GM12875 (cell line): ENCODE results near the gene CP.
"Not testable (repeated sequence)": the region's sequence is repeated elsewhere in the genome, so short reads cannot be mapped to it uniquely, and the experiment has no call there.

Experiments
- H3K4me3 ChIP-seq: one replicate; pipeline ENCODE4 v1.5.1; 2011; ENCODE audit warnings: low read depth, low read length, control low read depth
- TF ChIP-seq, protein P1 (sequence below): IDR thresholded peaks from 2 replicates; pipeline ENCODE4 v1.5.1; 2011; ENCODE audit warnings: low read depth, mild to moderate bottlenecking, control low read depth, inconsistent platforms, low read length, moderate library complexity, borderline replicate concordance; ENCODE audit not compliant: insufficient read depth

The CP gene

DNA sequence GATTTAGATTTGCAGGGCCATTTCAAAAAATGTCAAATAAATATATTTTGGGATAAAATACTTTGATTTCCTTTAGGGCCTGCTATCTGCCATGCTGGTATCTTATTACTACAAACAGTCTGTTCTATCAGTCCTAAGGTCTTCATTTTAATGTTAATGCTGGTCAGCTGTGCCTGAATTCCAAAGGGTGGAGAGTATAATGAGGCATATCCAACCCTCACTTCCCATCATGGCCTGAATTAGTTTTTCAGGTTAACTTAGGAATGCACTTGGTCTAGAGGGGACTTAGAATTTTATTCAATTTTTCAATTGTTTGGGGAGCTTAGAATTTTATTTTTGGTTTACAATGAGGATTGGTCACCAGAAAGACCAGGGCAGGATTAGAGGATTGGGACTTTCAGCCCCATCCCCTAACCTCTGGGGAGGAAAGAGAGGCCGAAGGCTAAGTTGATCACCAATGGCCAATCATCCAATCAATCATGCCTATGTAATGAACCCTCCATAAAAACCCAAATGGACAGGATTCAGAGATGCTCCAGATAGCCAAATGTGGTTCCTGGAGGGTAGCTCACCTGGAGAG, 17.8 kb upstream of the CP start:
- H3K4me3 ChIP-seq: no peak overlapping the region
- TF ChIP-seq, protein P1, sequence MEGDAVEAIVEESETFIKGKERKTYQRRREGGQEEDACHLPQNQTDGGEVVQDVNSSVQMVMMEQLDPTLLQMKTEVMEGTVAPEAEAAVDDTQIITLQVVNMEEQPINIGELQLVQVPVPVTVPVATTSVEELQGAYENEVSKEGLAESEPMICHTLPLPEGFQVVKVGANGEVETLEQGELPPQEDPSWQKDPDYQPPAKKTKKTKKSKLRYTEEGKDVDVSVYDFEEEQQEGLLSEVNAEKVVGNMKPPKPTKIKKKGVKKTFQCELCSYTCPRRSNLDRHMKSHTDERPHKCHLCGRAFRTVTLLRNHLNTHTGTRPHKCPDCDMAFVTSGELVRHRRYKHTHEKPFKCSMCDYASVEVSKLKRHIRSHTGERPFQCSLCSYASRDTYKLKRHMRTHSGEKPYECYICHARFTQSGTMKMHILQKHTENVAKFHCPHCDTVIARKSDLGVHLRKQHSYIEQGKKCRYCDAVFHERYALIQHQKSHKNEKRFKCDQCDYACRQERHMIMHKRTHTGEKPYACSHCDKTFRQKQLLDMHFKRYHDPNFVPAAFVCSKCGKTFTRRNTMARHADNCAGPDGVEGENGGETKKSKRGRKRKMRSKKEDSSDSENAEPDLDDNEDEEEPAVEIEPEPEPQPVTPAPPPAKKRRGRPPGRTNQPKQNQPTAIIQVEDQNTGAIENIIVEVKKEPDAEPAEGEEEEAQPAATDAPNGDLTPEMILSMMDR: no peak

DNA sequence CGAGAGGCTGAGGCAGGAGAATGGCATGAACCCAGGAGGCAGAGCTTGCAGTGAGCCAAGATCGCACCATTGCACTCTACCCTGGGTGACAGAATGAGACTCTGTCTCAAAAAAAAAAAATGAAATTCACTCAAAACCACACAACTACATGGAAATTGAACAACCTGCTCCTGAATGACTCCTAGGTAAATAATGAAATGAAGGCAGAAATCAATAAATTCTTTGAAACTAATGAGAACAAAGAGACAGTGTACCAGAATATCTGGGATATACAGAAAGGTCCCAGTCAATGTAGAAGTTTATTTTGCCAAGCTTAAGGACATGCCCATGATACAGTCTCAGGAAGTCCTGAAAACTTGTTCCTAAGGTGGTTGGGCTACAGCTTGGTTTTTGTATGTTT, 16.6 kb upstream of the CP start:
- not testable (repeated sequence) for H3K4me3 ChIP-seq

DNA sequence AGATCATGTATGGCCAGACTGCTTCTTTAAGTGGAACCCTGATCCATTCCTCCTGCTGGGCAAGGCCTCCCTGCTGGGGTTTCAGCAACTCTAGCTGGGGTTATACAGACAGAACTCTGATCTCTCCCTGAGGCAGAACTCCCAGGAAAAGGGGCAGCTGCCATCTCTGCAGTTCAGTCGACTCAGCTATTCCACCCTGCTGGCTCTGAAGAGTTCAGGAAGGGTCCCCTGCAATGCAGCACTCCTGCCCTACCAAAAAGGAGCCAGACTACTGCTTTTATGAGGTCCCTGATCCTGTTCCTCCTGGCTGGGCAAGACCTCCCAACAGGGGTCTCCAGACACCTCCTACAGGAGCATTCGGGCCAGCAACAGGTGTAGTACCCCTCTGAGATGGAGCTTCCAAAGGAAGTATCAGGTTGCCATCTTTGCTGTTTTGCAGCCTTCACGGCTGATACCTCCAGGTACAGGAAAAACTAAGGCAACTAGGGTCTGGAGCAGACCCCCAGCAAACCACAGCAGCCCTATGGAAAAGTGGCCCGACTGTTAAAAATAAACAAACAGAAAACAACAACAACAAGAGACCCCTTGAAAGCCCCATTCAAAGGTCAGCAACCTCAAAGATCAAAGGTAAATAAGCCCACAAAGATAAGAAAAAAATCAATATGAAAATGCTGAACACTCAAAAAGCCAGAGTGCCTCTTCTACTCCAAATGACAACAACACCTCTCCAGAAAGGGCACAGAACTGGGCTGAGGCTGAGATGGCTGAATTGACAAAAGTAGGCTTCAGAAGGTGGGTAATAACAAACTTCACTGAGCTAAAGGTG, 14.2 kb upstream of the CP start:
- TF ChIP-seq, protein P1: no peak
- no peak overlapping the region for H3K4me3 ChIP-seq

DNA sequence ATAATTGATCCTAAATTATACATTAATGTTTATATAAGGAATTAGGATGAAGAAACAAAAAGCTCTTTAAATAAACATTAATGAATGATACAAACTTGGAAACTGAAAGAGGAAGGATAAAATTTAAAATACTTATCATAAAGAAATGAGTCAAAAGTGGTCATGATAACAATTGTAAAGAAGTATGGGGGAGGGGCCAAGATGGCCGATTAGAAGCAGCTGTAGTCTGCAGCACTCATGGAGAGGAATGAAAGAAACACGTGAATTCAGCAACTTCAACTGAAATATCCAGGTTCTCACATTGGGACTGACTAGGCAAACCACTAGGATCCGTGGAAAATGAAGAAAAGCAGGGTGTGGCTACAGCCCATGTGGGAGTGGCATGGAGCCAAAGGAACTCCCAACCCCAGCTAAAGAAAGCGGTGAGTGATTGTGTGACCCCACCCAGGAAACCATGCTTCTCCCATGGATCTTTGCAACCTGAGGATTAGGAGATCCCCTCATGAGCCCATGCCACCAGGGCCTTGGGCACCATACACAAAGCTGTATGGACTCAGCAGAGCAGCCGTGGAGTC, 13.1 kb upstream of the CP start:
- TF ChIP-seq, protein P1: no peak
- H3K4me3 ChIP-seq: no peak overlapping the region

DNA sequence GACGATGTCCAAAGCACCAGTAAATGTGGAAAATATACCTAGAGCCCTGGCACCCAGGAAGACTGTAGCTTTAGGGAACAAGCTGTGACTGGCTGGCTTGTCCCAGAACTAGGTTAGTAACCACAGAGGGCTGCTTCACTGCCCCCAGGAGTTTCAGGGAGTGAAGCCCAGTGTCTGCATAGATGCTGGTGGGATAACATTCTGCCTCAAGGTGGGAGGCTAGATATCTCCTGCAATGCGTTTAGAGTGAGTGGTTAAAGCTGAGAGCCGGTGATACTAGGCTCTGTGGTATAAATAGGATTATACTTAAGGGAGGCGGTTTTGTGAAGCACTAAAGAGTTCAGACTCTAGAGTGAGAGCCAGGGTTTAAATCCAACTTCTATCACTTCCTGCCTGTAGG, 11.7 kb upstream of the CP start:
- H3K4me3 ChIP-seq: no peak overlapping the region
- TF ChIP-seq, protein P1: no peak

DNA sequence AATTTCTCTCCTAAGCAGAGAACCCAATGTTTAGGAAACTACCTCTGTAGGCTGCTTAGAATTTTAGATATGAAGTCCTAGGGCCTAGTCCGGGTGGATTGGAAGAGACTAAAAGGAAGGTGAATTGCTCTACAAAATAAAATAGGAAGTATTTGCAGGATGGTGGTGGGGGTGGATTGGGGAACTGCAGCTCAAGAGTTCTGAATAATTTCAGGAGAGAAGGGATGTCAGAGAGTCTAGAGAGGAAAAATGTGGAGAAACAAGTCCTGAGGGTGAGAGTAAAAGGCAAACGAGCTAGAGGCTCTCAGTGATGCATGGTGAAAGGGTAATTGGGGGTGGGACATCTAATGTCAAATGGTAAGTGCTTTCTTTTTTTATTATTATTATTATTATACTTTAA, 10.2 kb upstream of the CP start:
- H3K4me3 ChIP-seq: no peak overlapping the region
- TF ChIP-seq, protein P1: no peak

DNA sequence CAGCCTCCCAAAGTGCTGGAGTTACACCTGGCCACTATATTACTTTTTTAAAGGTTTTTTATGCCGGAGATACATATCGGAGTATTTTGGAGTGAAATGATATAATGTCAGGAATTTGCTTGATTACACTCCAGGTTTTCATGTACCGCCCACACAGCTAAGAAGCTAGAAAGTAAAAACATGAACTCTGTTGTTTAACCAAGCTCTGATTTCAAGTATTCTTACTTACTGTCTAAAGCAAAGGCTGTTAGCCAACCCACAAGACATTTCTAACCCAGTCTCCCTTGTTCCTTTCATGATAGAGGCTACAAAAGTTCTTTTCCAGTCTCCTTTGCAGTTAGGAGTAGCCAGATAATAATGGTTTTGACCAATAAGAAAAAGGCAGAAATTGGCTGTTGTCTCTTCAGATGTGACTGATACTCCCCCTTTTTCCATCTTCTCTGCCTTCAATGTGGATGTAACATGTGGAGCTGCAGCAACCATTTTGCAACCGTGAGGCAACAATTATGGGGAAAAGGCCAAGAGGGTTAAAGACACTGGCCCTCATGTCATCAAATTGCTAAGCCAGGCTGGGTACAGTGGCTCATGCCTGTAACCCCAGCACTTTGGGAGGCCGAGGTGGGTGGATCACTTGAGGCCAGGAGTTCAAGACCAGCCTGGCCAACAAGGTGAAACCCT, 6.1 kb upstream of the CP start:
- H3K4me3 ChIP-seq: no peak overlapping the region
- TF ChIP-seq, protein P1: no peak
